ENCODE results near the gene ARHGEF3. TPM values are rescaled to one million over a fixed set of nuclear protein-coding genes. Genes with fewer than 3 reads are reported as not detected.

The ARHGEF3 gene
- total RNA-seq, 1 donor from 2014 or later: 0.52 TPM

DNA sequence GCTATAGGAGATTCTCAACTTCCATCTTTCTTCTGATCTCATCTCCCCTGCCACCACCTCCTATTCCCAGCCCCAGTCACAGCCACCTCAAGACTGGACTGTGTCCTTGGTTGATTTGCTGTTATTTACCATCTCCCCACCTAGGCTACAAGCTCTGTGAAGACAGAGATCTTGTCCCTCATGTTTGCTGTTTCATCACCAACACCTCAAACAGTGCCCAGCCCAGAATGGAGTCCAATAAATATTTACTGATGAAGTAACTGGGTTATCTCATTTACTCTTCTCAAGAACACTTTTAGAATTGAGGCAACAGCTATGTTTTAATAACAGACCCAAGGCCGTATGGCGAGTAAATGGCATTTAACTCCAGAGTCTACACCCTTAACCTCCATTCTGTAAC is 29.1 kb upstream of the ARHGEF3 start:
- no peak overlapping the region for H3K4me3 ChIP-seq
- Mint-ChIP-seq H3K27ac (no peak overlapping the region), H3K4me1 (peaks cover 5% of the 10 kb centered on the region), H3K9me3 (no peaks in the 10 kb centered on the region), H3K36me3 (no peaks in the 10 kb centered on the region), H3K27me3 (ENCODE audit: insufficient read depth, low read depth) (no peaks in the 10 kb centered on the region), H3K4me3 (no peak overlapping the region)
- no peak overlapping the region for H3K4me2 ChIP-seq
- H3K27me3 ChIP-seq: no peaks in the 10 kb centered on the region
- H3K4me1 ChIP-seq: peaks cover 3% of the 10 kb centered on the region
- H3K9ac ChIP-seq: no peak overlapping the region
- H3K79me2 ChIP-seq (ENCODE audit: low read depth): no peaks in the 10 kb centered on the region
- TF ChIP-seq, protein P1, sequence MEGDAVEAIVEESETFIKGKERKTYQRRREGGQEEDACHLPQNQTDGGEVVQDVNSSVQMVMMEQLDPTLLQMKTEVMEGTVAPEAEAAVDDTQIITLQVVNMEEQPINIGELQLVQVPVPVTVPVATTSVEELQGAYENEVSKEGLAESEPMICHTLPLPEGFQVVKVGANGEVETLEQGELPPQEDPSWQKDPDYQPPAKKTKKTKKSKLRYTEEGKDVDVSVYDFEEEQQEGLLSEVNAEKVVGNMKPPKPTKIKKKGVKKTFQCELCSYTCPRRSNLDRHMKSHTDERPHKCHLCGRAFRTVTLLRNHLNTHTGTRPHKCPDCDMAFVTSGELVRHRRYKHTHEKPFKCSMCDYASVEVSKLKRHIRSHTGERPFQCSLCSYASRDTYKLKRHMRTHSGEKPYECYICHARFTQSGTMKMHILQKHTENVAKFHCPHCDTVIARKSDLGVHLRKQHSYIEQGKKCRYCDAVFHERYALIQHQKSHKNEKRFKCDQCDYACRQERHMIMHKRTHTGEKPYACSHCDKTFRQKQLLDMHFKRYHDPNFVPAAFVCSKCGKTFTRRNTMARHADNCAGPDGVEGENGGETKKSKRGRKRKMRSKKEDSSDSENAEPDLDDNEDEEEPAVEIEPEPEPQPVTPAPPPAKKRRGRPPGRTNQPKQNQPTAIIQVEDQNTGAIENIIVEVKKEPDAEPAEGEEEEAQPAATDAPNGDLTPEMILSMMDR (IDR thresholded peaks at IDR 0.05): no peak
- TF ChIP-seq EZH2 (IDR thresholded peaks at IDR 0.05) (no peak), EZH2phosphoT487 (IDR thresholded peaks at IDR 0.05) (no peak)
- H2AFZ ChIP-seq (replicated peaks): no peak overlapping the region
- H4K20me1 ChIP-seq (ENCODE audit: low read depth): no peaks in the 10 kb centered on the region
- no peak overlapping the region for H3K27ac ChIP-seq
- peaks cover 2% of the 10 kb centered on the region for H3F3A ChIP-seq (ENCODE audit: low read depth)
- no peak for DNase-seq (ENCODE audit: low spot score)
- no peaks in the 10 kb centered on the region for H3K9me3 ChIP-seq (ENCODE audit: low read depth)
- H3K36me3 ChIP-seq: no peaks in the 10 kb centered on the region

DNA sequence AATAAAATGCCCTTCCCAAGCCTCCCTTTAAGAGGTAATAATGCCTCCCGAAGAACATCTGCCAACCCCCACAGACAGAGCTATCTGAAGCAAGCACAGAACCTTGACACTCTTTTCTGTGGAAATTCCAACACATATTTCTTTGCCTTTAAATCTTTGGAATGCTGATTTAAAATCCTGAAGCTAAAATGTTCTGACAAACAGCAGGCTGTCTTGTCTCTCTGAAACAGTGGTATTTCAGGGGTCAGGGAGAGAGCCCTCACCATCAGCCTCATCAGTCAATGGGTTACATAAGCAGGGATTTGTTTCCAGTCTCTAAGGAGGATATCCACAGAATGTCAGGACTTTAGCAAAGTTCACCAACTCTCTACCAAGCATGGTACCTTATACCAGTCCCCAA is 27.8 kb upstream of the ARHGEF3 start:
- Histone ChIP-seq H3F3A (ENCODE audit: low read depth) (peaks cover 14% of the 10 kb centered on the region), H3K9ac (no peak overlapping the region), H3K4me2 (no peak overlapping the region), H3K36me3 (no peaks in the 10 kb centered on the region), H2AFZ (replicated peaks) (no peak overlapping the region), H3K27me3 (no peaks in the 10 kb centered on the region), H3K4me3 (no peak overlapping the region), H3K9me3 (ENCODE audit: low read depth) (no peaks in the 10 kb centered on the region), H3K27ac (no peak overlapping the region), H3K4me1 (peaks cover 13% of the 10 kb centered on the region), H4K20me1 (ENCODE audit: low read depth) (no peaks in the 10 kb centered on the region), H3K79me2 (ENCODE audit: low read depth) (no peaks in the 10 kb centered on the region)
- Mint-ChIP-seq H3K36me3 (no peaks in the 10 kb centered on the region), H3K9me3 (no peaks in the 10 kb centered on the region), H3K4me3 (no peak overlapping the region), H3K27ac (no peak overlapping the region), H3K4me1 (peaks cover 8% of the 10 kb centered on the region), H3K27me3 (ENCODE audit: insufficient read depth, low read depth) (no peaks in the 10 kb centered on the region)
- TF ChIP-seq, protein P1 (IDR thresholded peaks at IDR 0.05): no peak
- TF ChIP-seq EZH2phosphoT487 (IDR thresholded peaks at IDR 0.05) (no peak), EZH2 (IDR thresholded peaks at IDR 0.05) (no peak)
- no peak for DNase-seq (ENCODE audit: low spot score)

DNA sequence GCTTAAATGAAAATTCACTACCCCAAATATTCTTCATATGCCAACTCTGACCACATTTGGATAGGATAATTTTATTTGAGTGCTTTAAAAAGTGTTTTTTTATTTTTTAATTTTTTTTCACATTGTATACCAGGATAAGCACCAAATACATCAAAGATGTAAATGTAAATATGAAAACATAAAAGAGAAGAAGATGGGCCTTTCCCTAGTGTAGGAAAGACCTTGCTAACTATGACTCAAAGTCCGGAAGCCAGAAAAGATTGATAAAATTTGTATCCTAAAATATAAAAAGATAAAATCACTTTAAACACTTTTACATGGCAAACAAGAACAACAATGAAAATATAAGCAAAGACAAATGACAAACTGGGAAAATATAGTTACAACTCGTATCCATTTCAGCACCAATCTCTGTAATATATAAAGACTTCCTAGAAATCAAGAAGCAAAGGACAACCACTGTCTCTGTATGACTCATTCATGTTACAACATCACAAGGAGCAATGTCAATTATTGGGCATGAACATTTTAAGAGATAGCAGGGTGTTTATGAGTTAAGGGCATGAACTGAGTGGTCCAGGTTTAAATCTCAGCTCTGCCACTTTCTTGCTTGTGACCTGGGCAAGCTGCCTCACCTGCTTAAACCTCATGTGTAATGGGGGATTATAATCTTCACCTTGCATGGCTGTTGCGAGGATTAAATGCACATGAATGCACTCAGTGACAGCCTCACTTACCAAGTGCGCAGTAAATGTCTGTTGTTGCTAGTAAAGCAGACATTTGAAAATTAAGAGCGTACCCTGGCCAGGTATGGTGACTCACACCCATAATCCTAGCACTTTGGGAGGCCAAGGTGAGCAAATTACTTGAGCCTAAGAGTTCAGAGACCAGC is 25.3 kb upstream of the ARHGEF3 start:
- H3K4me3 ChIP-seq: no peak overlapping the region

More for the DNA sequence above, 25.3 kb upstream of the ARHGEF3 start:
- H3K4me1 Mint-ChIP-seq: peaks cover 21% of the 10 kb centered on the region
- no peak overlapping the region for H3K27ac Mint-ChIP-seq
- Histone ChIP-seq H3K4me2 (no peak overlapping the region), H3K36me3 (no peaks in the 10 kb centered on the region), H3K79me2 (ENCODE audit: low read depth) (no peaks in the 10 kb centered on the region), H2AFZ (replicated peaks) (no peak overlapping the region), H3K9me3 (ENCODE audit: low read depth) (no peaks in the 10 kb centered on the region), H3K4me1 (peaks cover 23% of the 10 kb centered on the region), H4K20me1 (ENCODE audit: low read depth) (no peaks in the 10 kb centered on the region), H3F3A (ENCODE audit: low read depth) (peaks cover 29% of the 10 kb centered on the region), H3K27me3 (no peaks in the 10 kb centered on the region), H3K9ac (no peak overlapping the region), H3K27ac (no peak overlapping the region)
- no peaks in the 10 kb centered on the region for H3K9me3 Mint-ChIP-seq
- H3K4me3 Mint-ChIP-seq: no peak overlapping the region
- no peak for DNase-seq (ENCODE audit: low spot score)
- no peaks in the 10 kb centered on the region for H3K27me3 Mint-ChIP-seq (ENCODE audit: insufficient read depth, low read depth)
- H3K36me3 Mint-ChIP-seq: no peaks in the 10 kb centered on the region
- TF ChIP-seq, protein P1 (IDR thresholded peaks at IDR 0.05): no peak
- TF ChIP-seq EZH2 (IDR thresholded peaks at IDR 0.05) (no peak), EZH2phosphoT487 (IDR thresholded peaks at IDR 0.05) (no peak)

All from neural progenitor cell (in vitro differentiated cells).